Ishikawa (cell line): Measurements from ENCODE around the gene SEL1L2.

Experiments
- CEBPB ChIP-seq: IDR thresholded peaks from 2 replicates; pipeline ENCODE4 v1.6.1; 2012
- EGR1 ChIP-seq: IDR thresholded peaks from 2 replicates; pipeline ENCODE4 v1.6.1; 2012
- EP300 ChIP-seq: IDR thresholded peaks from 2 replicates; pipeline ENCODE4 v1.6.1; 2012; ENCODE audit warnings: borderline replicate concordance
- FOXM1 ChIP-seq: IDR thresholded peaks from 2 replicates; pipeline ENCODE4 v1.6.1; 2012; ENCODE audit warnings: low read depth, borderline replicate concordance
- RAD21 ChIP-seq: IDR thresholded peaks from 2 replicates; pipeline ENCODE4 v1.6.1; 2012; ENCODE audit warnings: low read depth
- TAF1 ChIP-seq: IDR thresholded peaks from 2 replicates; pipeline ENCODE4 v1.6.1; 2012; ENCODE audit warnings: low read depth, mild to moderate bottlenecking
- TEAD4 ChIP-seq: IDR thresholded peaks from 2 replicates; pipeline ENCODE4 v1.6.1; 2012
- TF ChIP-seq, protein P1 (sequence below): IDR thresholded peaks from 2 replicates; pipeline ENCODE4 v1.6.1; 2012; ENCODE audit warnings: low read depth, mild to moderate bottlenecking

DNA sequence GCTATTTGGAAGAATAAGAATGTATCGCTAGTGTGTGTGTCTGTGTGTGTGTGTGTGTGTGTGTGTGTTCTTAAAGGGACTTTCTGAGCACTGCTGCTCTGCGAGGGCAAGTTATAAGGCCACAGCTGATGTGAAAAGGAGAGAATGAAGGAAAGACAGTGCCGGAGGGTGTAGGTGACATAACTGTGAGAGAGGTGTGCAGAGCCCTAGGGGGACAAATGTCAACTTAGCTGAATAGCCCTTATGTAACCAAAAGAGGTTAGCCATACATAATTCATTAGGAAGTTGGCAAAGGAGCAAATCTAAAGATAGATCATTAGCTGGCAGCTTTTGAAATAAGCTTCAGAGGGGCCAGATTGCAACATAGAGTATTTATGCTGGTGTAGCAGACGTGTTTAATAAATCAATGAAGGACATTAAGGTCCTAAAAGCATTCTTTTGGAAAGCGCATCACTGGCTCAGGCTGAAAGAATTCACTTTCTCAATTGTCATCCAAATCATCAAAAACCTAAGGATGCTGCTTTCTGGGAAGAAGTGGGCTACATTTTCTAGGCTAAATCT is 124.5 kb downstream of the SEL1L2 start:
- TF ChIP-seq, protein P1, sequence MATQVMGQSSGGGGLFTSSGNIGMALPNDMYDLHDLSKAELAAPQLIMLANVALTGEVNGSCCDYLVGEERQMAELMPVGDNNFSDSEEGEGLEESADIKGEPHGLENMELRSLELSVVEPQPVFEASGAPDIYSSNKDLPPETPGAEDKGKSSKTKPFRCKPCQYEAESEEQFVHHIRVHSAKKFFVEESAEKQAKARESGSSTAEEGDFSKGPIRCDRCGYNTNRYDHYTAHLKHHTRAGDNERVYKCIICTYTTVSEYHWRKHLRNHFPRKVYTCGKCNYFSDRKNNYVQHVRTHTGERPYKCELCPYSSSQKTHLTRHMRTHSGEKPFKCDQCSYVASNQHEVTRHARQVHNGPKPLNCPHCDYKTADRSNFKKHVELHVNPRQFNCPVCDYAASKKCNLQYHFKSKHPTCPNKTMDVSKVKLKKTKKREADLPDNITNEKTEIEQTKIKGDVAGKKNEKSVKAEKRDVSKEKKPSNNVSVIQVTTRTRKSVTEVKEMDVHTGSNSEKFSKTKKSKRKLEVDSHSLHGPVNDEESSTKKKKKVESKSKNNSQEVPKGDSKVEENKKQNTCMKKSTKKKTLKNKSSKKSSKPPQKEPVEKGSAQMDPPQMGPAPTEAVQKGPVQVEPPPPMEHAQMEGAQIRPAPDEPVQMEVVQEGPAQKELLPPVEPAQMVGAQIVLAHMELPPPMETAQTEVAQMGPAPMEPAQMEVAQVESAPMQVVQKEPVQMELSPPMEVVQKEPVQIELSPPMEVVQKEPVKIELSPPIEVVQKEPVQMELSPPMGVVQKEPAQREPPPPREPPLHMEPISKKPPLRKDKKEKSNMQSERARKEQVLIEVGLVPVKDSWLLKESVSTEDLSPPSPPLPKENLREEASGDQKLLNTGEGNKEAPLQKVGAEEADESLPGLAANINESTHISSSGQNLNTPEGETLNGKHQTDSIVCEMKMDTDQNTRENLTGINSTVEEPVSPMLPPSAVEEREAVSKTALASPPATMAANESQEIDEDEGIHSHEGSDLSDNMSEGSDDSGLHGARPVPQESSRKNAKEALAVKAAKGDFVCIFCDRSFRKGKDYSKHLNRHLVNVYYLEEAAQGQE = no peak
- no peak for TF ChIP-seq CEBPB
- TF ChIP-seq EP300 = no peak
- TF ChIP-seq FOXM1 = no peak
- no peak for TF ChIP-seq TEAD4
- no peak for TF ChIP-seq TAF1
- TF ChIP-seq RAD21 = no peak
- no peak for TF ChIP-seq EGR1
